NCI-H1436 treated with DMSO at 0.1 percent for 48 hours (cell line): ENCODE data around the gene LYST.
"Not testable (repeated sequence)": the region's sequence is repeated elsewhere in the genome, so short reads cannot be mapped to it uniquely, and the experiment has no call there.

ENCODE experiments used
- DNase-seq: peaks from one replicate; lab custom pipeline; 2025; lab: John Stamatoyannopoulos, UW

Gene LYST

GRCh38 chr1:235866205-235866912 is at the start of gene LYST:
TSS of gene LYST (minus strand) at chr1:235866906. CDS start at chr1:235830417, 36,489 bp downstream.
- no peak for DNase-seq

GRCh38 chr1:235915489-235915888 is 48.8 kb upstream of the LYST start:
- DNase-seq: not testable (repeated sequence)

GRCh38 chr1:235913311-235913710 is 46.6 kb upstream of the LYST start:
- DNase-seq: no peak

DNA sequence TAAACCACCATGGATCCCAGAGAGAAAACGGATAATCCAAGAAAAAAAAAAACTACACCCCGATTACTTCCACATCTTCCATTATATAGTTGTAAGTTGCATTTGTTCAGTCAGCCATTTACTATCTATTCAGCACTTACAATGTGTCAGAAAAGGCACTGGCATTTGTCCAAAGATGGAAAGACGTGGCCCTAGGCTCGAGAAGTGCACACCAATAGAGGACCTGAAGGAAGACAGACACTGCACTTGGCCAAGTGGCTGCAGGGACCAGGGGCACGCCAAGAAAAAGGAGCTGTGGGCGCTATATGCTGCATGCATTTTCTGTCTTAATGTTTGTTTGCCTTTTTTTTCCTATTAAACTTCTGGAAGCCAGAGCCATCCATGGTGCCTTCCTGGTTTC is 45.2 kb upstream of the LYST start:
- no peak for DNase-seq

DNA sequence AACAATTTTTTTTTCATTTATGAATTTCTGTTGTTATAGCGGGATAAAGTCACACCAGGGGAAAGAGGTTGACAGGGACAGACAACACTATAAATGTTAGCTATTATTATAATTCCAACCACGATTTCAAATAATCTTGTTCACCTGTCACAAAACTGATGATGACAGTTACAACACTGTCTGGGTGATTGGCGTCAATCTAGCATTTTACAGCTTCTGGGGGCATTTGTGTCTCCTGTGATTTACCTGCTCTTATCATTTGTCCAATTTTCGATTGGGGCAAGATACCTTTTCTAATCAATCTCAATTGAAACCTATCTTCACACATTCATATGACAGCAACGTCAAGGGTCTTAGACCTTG is 44.6 kb upstream of the LYST start:
- DNase-seq: no peak

- no peak for DNase-seq
These were observed 43.9 kb upstream of the LYST start for GRCh38 chr1:235910357-235911299.

DNA sequence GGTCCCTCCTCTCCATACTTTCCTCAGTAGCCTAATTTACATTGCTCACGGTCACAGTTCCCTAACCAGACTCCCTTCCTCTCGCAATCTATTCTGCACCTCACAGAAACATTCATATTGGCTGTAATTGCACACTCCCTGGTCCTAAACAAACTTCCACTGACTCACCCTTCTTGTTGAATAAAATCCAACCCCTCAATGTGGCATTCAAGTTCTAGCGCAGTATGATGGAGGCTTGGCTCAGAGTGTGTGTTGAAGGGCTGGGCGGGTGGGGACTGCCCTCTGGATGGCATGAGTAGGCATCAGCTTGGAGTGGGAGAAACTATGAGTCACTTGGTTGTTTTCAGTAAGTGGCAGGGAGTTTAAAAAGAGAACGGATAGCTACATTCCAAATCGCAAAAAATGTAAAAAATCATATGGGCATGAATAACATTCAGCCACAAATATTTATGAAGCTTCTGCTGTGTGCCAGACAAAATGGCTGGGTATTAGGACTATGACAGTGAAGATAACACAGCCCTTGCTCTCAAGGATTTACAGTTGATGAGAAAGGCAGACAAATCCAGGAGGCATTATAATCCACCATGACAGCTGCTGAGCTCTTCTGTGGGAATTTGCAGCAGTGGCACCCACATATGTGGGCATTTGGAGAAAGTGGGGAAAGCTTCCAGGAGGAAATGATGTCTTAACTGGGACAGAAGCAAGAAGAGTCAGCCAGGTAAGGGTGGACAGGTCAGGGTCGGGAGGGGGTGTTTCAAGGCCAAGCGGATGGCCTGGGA is 42.2 kb upstream of the LYST start:
- DNase-seq: no peak

DNA sequence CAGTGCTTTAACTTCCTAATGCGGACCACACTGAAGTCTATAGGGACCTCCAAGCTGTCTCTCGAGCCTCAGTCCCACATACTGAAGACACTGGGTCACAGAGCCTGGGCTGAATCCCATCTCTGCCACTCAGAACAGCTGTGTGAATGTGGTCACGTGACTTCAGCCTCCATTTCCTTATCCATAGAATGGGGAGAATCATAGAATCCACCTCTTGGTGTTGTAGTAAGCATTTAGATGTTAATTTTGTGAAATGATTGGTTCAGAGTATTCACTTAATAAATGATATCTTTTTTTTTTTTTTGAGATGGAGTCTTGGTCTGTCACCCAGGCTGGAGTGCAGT is 41.2 kb upstream of the LYST start:
- no peak for DNase-seq

DNA sequence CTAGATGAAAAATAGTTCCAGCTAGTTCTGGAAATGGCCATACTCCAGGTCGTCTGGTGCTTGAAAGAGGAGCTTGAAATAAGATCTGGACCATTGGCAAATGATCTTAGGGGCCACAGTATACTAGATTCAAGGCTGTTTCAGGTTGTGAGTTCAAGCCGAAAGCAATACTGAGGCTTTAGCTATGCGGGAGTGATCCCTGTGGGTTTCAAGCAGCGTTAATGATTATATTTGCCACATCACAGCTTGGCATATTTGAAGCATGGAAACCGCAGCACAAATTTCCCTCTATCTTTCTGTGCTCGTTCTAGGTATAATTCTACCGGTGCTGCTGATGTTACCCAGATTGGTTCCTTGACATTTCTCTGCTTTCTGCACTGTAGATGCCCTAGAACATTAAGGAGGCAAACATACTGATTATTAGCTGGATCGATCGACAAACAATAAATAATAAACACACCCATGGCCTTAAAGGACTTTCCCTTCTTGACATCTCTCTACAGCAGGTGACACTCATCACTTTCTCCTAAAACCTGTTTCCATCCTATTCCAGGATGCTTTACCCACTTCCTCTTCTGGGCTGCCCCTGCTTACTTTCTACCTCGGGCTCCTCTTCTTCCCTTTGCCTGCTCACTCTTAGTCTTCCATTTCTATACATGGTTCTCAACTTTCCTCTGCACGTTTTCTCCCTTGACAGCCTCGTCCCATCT is 40.6 kb upstream of the LYST start:
- no peak for DNase-seq

DNA sequence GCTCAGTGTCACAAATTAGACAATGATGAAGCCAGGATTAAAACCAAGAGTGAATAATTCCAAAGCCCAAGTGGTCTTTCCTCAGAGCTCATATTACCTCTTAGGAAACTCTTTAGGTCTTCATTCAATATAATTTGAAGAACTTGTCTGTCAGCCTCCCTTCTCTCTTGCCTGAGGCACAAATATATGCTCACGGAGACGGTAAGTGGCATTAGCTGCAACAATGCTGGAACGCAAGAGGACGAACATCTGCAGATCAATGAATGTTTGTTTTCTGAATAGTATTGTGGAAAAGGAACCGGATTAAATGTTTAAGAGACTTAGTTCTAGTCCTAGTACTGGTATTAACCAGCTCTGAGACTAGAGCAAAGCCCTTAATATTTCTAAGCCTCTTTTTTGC is 39.7 kb upstream of the LYST start:
- DNase-seq: no peak

DNA sequence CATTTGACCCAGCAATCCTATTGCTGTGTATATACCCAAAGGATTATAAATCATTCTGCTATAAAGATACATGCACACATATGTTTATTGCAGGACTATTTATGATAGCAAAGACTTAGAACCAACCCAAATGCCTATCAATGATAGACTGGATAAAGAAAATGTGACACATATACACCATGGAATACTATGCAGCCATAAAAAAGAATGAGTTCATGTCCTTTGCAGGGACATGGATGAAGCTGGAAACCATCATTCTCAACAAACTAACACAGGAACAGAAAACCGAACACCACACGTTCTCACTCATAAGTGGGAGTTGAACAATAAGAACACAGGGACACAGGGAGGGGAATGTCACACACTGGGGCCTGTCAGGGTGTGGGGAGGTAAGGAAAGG is 37.1 kb upstream of the LYST start:
- DNase-seq: not testable (repeated sequence)

DNA sequence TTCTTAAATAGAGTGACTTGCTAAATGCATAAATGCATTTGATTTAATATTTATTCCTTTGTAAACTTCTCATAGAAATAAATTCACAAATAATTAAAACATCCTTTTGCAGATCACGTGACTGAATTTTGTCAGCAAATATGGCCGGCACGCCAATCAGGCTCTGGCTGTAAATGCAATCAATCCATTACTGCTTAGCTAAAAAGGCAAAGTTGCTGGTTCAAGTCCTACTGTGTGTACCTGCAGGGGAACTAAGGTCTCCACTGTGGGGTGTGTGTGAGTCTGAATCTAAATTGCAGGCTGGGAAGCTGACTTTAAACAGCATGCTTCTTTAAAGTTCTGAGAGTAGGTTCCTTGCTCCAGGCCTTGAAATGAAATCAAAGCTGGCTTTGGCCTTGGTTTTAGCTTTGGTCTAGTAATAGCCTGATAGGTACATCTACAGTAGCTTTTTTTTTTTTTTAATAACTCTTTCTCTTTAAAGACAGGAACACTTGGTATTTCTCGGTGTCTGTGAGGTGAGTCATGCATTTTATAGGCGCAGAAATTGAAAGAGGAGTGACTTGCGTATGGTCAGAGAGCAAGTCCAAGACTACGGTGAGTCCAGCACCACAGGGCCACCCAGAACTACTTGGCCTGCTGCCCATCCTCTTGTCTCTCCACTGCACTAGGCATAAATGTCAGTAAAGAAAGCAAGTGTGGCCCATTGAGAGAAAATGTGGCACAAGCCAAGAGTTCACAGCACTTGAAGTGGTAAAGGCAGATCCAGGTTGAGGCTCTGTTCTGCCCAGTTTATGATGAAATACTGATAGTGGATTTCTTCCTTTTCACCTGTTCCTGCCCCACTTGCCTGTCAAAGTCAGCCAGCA is 36.2 kb upstream of the LYST start:
- DNase-seq: no peak

- DNase-seq: no peak
These were observed 34.8 kb upstream of the LYST start for GRCh38 chr1:235901461-235901860.

GRCh38 chr1:235898126-235898525 is 31.4 kb upstream of the LYST start:
- DNase-seq: no peak

- no peak for DNase-seq
These were observed 27.1 kb upstream of the LYST start for GRCh38 chr1:235893840-235894239.

GRCh38 chr1:235892734-235893413 is 26.2 kb upstream of the LYST start:
- DNase-seq: no peak

DNA sequence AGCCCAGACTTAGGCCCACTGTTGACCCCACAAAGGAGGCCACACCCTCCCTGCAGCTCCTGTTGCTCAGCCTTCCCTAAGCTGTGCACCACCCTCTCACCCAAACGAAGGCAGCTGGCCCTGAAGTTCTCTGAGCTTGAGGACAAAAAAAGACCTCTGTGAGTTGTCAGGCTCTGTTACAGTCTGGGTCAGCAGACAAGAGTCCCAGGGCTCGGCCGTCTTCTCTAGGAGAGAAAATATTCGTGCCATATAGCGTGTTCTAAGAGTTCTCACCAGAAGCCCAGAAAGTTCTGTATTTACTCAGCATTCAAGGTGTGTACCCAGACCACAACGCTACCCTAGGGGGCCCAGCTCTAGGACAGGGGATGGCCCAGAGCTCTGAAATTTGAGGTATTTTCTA is 25.5 kb upstream of the LYST start:
- no peak for DNase-seq

- DNase-seq: no peak
These were observed 21.5 kb upstream of the LYST start for GRCh38 chr1:235888119-235888643.

DNA sequence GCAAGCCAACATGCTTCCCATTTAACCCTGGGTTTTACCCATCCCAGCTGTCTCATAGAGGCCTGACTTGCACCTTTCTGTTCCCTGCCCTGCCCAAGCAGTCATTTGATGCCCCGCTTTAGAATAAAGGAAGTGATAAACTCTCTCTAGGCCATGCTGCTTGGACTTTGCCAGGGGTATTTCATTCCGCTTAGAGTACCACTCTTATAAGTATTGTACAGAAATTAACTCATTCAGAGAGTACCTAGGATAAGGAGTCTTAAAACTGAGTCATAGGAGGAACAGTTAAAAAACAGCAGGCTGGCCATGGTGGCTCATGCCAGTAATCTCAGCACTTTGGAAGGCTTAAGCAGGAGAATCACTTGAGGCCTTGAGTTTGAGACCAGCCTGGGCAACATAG is 21.0 kb upstream of the LYST start:
- DNase-seq: no peak

DNA sequence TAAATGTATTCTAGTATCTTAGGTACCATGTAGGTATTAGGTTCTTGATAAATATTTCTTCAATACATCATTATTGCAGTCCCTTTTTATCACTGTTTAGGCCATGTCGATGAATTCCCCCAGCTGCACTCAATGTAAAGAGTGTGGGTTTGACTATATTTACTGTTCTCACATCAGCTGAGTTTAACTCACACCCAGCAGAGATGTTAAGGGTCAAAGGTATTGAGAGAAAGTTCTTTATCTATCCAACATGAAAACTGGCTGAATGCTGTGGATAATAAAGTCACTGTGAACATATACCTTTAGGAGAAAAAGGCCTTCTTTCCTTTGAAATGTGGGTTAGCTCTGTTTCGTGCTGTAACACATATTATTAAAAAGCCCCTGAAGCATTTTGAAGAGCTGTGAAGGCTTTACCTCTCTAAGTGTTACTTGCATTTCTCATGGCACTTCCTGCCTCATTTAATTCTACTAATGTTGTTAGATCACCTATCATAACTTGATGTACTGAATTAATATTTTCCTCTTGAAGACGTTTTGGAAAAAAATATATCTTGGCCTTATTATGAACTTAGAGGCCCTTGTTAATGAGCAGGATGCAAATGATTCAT is 19.1 kb upstream of the LYST start:
- no peak for DNase-seq
